Muscle layer of colon (tissue), 2 donors: Measurements from ENCODE around the gene HCAR2.
"Not testable (repeated sequence)": the region's sequence is repeated elsewhere in the genome, so short reads cannot be mapped to it uniquely, and the experiment has no call there.

ENCODE experiments used
- H3K27ac ChIP-seq: one replicate; pipeline ENCODE4 v1.7.0; 2013; ENCODE audit warnings: low read depth, mild to moderate bottlenecking, low read length, moderate library complexity
- H3K27me3 ChIP-seq, 2 donors: one replicate each; pipeline ENCODE4 v1.7.0; 2013; ENCODE audit warnings: low read length in 2 of 2, mild to moderate bottlenecking in 2 of 2; ENCODE audit not compliant: insufficient read depth in 2 of 2, control insufficient read depth in 1 of 2
- H3K36me3 ChIP-seq: one replicate; pipeline ENCODE4 v1.7.0; 2013; ENCODE audit warnings: mild to moderate bottlenecking, low read length; ENCODE audit not compliant: insufficient read depth
- H3K4me1 ChIP-seq: one replicate; pipeline ENCODE4 v1.7.0; 2013; ENCODE audit warnings: mild to moderate bottlenecking, low read length; ENCODE audit not compliant: insufficient read depth
- H3K4me3 ChIP-seq, 2 donors: one replicate each; pipeline ENCODE4 v1.7.0; 2013; ENCODE audit warnings: low read length in 2 of 2, low read depth in 1 of 2, mild to moderate bottlenecking in 1 of 2, moderate library complexity in 1 of 2
- H3K9ac ChIP-seq: one replicate; pipeline ENCODE4 v1.7.0; 2013; ENCODE audit warnings: low read length
- H3K9me3 ChIP-seq: one replicate; pipeline ENCODE4 v1.7.0; 2013; ENCODE audit warnings: mild to moderate bottlenecking, low read length
- donor health status: abdominal sarcoma.
- donor health status: Adenocarcinoma of cecum.

Gene HCAR2

GRCh38 chr12:122653291-122653690, 49.9 kb downstream of the HCAR2 start:
- H3K9ac ChIP-seq, H3K27me3 ChIP-seq, H3K9me3 ChIP-seq, H3K4me1 ChIP-seq, H3K27ac ChIP-seq, H3K4me3 ChIP-seq, H3K36me3 ChIP-seq: not testable (repeated sequence)

GRCh38 chr12:122651520-122652224, 51.5 kb downstream of the HCAR2 start:
- no peaks in the 10 kb centered on the region for H3K4me1 ChIP-seq

More at GRCh38 chr12:122651520-122652224, 51.5 kb downstream of the HCAR2 start:
- no peak overlapping the region for H3K9ac ChIP-seq
- no peak overlapping the region for H3K27ac ChIP-seq
- no peaks in the 10 kb centered on the region for H3K9me3 ChIP-seq
- no peaks in the 10 kb centered on the region for H3K36me3 ChIP-seq
- H3K27me3 ChIP-seq = no peaks in the 10 kb centered on the region
- no peak overlapping the region for H3K4me3 ChIP-seq
